Measurements from ENCODE around the gene MTCL1.

MTCL1 gene

GRCh38 chr18:8830067-8831060 is 125.0 kb downstream of the MTCL1 start:
- no peak for DNase-seq
- H3K36me3 ChIP-seq (ENCODE audit: control insufficient read depth in 1 of 2, insufficient read depth in 2 of 2, low read length in 2 of 2): no peaks in the 10 kb centered on the region

GRCh38 chr18:8831112-8831511 is 125.8 kb downstream of the MTCL1 start:
- Histone ChIP-seq H3K4me1 (ENCODE audit: control insufficient read depth in 1 of 2, insufficient read depth in 2 of 2, low read length in 2 of 2) (no peaks in the 10 kb centered on the region), H2BK120ac (ENCODE audit: insufficient read depth, low read length, poor library complexity) (no peak overlapping the region), H3K4ac (ENCODE audit: low read depth, low read length) (no peak overlapping the region), H2AK5ac (ENCODE audit: low read length) (no peak overlapping the region), H3K79me2 (ENCODE audit: control insufficient read depth, insufficient read depth, low read length, poor library complexity) (no peaks in the 10 kb centered on the region), H3K14ac (ENCODE audit: low read length) (no peak overlapping the region), H3K18ac (ENCODE audit: low read length) (no peak overlapping the region), H2BK5ac (ENCODE audit: low read depth, low read length, poor library complexity) (no peak overlapping the region), H3K27ac (ENCODE audit: low read depth, low read length) (no peak overlapping the region), H4K12ac (ENCODE audit: low read depth, low read length) (no peak overlapping the region), H2AFZ (ENCODE audit: insufficient read depth, low read length, poor library complexity) (no peak overlapping the region), H3K36me3 (ENCODE audit: control insufficient read depth in 1 of 2, insufficient read depth in 2 of 2, low read length in 2 of 2) (no peaks in the 10 kb centered on the region), H3K9ac (ENCODE audit: low read length) (no peak overlapping the region), H3K9me3 (ENCODE audit: insufficient read depth, low read depth, low read length) (peaks cover 1% of the 10 kb centered on the region), H3K27me3 (ENCODE audit: insufficient read depth, low read length) (no peaks in the 10 kb centered on the region), H4K8ac (ENCODE audit: low read depth, low read length) (no peak overlapping the region), H2BK12ac (ENCODE audit: low read length) (no peak overlapping the region), H3K79me1 (ENCODE audit: low read length) (no peaks in the 10 kb centered on the region), H4K91ac (ENCODE audit: low read depth, low read length) (no peak overlapping the region), H3K4me2 (ENCODE audit: low read length) (no peak overlapping the region), H3K4me3 (ENCODE audit: low read depth, low read length) (no peak overlapping the region), H3K23ac (ENCODE audit: low read length) (no peak overlapping the region)
- WGBS (ENCODE audit: extremely low coverage, insufficient coverage, insufficient read length): no CpG with 5 or more reads among the region's 3 CpGs
- DNase-seq: no peak

More at GRCh38 chr18:8830067-8831060, 125.0 kb downstream of the MTCL1 start:
- Histone ChIP-seq H3K9ac (ENCODE audit: low read length) (no peak overlapping the region), H3K27me3 (ENCODE audit: insufficient read depth, low read length) (no peaks in the 10 kb centered on the region), H2AK5ac (ENCODE audit: low read length) (no peak overlapping the region), H2AFZ (ENCODE audit: insufficient read depth, low read length, poor library complexity) (no peak overlapping the region), H2BK5ac (ENCODE audit: low read depth, low read length, poor library complexity) (no peak overlapping the region), H3K4me3 (ENCODE audit: low read depth, low read length) (no peak overlapping the region), H3K79me1 (ENCODE audit: low read length) (no peaks in the 10 kb centered on the region), H3K4ac (ENCODE audit: low read depth, low read length) (no peak overlapping the region), H3K23ac (ENCODE audit: low read length) (no peak overlapping the region), H3K18ac (ENCODE audit: low read length) (no peak overlapping the region), H4K8ac (ENCODE audit: low read depth, low read length) (no peak overlapping the region), H3K4me2 (ENCODE audit: low read length) (no peak overlapping the region), H2BK120ac (ENCODE audit: insufficient read depth, low read length, poor library complexity) (no peak overlapping the region), H3K4me1 (ENCODE audit: control insufficient read depth in 1 of 2, insufficient read depth in 2 of 2, low read length in 2 of 2) (no peaks in the 10 kb centered on the region), H3K79me2 (ENCODE audit: control insufficient read depth, insufficient read depth, low read length, poor library complexity) (no peaks in the 10 kb centered on the region), H4K91ac (ENCODE audit: low read depth, low read length) (no peak overlapping the region), H2BK12ac (ENCODE audit: low read length) (no peak overlapping the region), H4K12ac (ENCODE audit: low read depth, low read length) (no peak overlapping the region), H3K14ac (ENCODE audit: low read length) (no peak overlapping the region), H3K27ac (ENCODE audit: low read depth, low read length) (no peak overlapping the region), H3K9me3 (ENCODE audit: insufficient read depth, low read depth, low read length) (peaks cover 1% of the 10 kb centered on the region)
- no CpG with 5 or more reads among the region's 16 CpGs for WGBS (ENCODE audit: extremely low coverage, insufficient coverage, insufficient read length)

- no peaks in the 10 kb centered on the region for H3K27me3 ChIP-seq (ENCODE audit: insufficient read depth, low read length)
- H2BK120ac ChIP-seq (ENCODE audit: insufficient read depth, low read length, poor library complexity): no peak overlapping the region
- H3K18ac ChIP-seq (ENCODE audit: low read length): no peak overlapping the region
- no peak overlapping the region for H3K9ac ChIP-seq (ENCODE audit: low read length)
- no peak overlapping the region for H3K23ac ChIP-seq (ENCODE audit: low read length)
- no peak overlapping the region for H4K91ac ChIP-seq (ENCODE audit: low read depth, low read length)
- H3K4me1 ChIP-seq (ENCODE audit: control insufficient read depth in 1 of 2, insufficient read depth in 2 of 2, low read length in 2 of 2): no peaks in the 10 kb centered on the region
- H2AFZ ChIP-seq (ENCODE audit: insufficient read depth, low read length, poor library complexity): no peak overlapping the region
- WGBS (ENCODE audit: extremely low coverage, insufficient coverage, insufficient read length): no CpG with 5 or more reads among the region's 14 CpGs
- H3K9me3 ChIP-seq (ENCODE audit: insufficient read depth, low read depth, low read length): peaks cover 1% of the 10 kb centered on the region
- no peak overlapping the region for H4K12ac ChIP-seq (ENCODE audit: low read depth, low read length)
- DNase-seq: no peak
- no peak overlapping the region for H3K4me3 ChIP-seq (ENCODE audit: low read depth, low read length)
- no peaks in the 10 kb centered on the region for H3K79me2 ChIP-seq (ENCODE audit: control insufficient read depth, insufficient read depth, low read length, poor library complexity)
- H2BK12ac ChIP-seq (ENCODE audit: low read length): no peak overlapping the region
- H2AK5ac ChIP-seq (ENCODE audit: low read length): no peak overlapping the region
- no peak overlapping the region for H3K4ac ChIP-seq (ENCODE audit: low read depth, low read length)
- H3K14ac ChIP-seq (ENCODE audit: low read length): no peak overlapping the region
- H2BK5ac ChIP-seq (ENCODE audit: low read depth, low read length, poor library complexity): no peak overlapping the region
- H3K27ac ChIP-seq (ENCODE audit: low read depth, low read length): no peak overlapping the region
- no peaks in the 10 kb centered on the region for H3K79me1 ChIP-seq (ENCODE audit: low read length)
- H3K4me2 ChIP-seq (ENCODE audit: low read length): no peak overlapping the region
- H3K36me3 ChIP-seq (ENCODE audit: control insufficient read depth in 1 of 2, insufficient read depth in 2 of 2, low read length in 2 of 2): no peaks in the 10 kb centered on the region
- H4K8ac ChIP-seq (ENCODE audit: low read depth, low read length): no peak overlapping the region
Observed at GRCh38 chr18:8831531-8831930, 126.2 kb downstream of the MTCL1 start.

DNA sequence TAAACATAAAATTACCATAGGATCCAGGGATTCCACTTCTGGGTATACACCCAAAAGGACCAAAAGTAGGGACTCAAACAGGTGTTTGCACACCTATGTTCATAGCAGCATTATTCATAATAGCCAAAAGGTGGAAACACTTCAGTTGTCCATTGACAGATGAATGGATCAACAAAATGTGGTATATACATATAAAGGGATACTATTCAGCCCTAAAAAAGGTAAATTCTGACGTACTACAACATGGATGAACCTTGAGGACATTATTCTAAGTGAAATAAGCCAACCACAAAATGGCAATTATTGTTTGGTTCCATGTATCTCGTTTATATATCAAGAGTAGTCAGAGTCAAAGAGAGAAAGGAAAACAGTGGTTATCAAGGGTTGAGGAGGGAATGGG is 128.1 kb downstream of the MTCL1 start:
- H2BK12ac ChIP-seq (ENCODE audit: low read length): no peak overlapping the region
- no peak overlapping the region for H3K9ac ChIP-seq (ENCODE audit: low read length)
- no peaks in the 10 kb centered on the region for H3K36me3 ChIP-seq (ENCODE audit: control insufficient read depth in 1 of 2, insufficient read depth in 2 of 2, low read length in 2 of 2)
- no peaks in the 10 kb centered on the region for H3K27me3 ChIP-seq (ENCODE audit: insufficient read depth, low read length)
- no peak overlapping the region for H3K4me3 ChIP-seq (ENCODE audit: low read depth, low read length)
- H3K18ac ChIP-seq (ENCODE audit: low read length): no peak overlapping the region
- H3K4me1 ChIP-seq (ENCODE audit: control insufficient read depth in 1 of 2, insufficient read depth in 2 of 2, low read length in 2 of 2): no peaks in the 10 kb centered on the region
- H3K14ac ChIP-seq (ENCODE audit: low read length): no peak overlapping the region
- H3K4me2 ChIP-seq (ENCODE audit: low read length): no peak overlapping the region
- no peak overlapping the region for H2AK5ac ChIP-seq (ENCODE audit: low read length)
- no peaks in the 10 kb centered on the region for H3K79me1 ChIP-seq (ENCODE audit: low read length)
- H3K27ac ChIP-seq (ENCODE audit: low read depth, low read length): no peak overlapping the region
- H2BK120ac ChIP-seq (ENCODE audit: insufficient read depth, low read length, poor library complexity): no peak overlapping the region
- H4K12ac ChIP-seq (ENCODE audit: low read depth, low read length): no peak overlapping the region
- H2AFZ ChIP-seq (ENCODE audit: insufficient read depth, low read length, poor library complexity): no peak overlapping the region
- DNase-seq: no peak
- WGBS (ENCODE audit: extremely low coverage, insufficient coverage, insufficient read length): no CpG with 5 or more reads among the region's 2 CpGs
- H2BK5ac ChIP-seq (ENCODE audit: low read depth, low read length, poor library complexity): no peak overlapping the region
- H4K91ac ChIP-seq (ENCODE audit: low read depth, low read length): no peak overlapping the region
- H3K23ac ChIP-seq (ENCODE audit: low read length): no peak overlapping the region
- peaks cover 1% of the 10 kb centered on the region for H3K9me3 ChIP-seq (ENCODE audit: insufficient read depth, low read depth, low read length)
- H3K4ac ChIP-seq (ENCODE audit: low read depth, low read length): no peak overlapping the region
- H4K8ac ChIP-seq (ENCODE audit: low read depth, low read length): no peak overlapping the region
- no peaks in the 10 kb centered on the region for H3K79me2 ChIP-seq (ENCODE audit: control insufficient read depth, insufficient read depth, low read length, poor library complexity)

All from trophoblast cell (in vitro differentiated cells and primary cell).